HS-5 (cell line): ENCODE data around the gene RPL15.
"Not testable (repeated sequence)": the region's sequence is repeated elsewhere in the genome, so short reads cannot be mapped to it uniquely, and the experiment has no call there.

Source experiments
- DNase-seq: peaks from one replicate; pipeline ENCODE4 v3.0.0-alpha.2; 2012; ENCODE audit warnings: low read depth

RPL15 gene

DNA sequence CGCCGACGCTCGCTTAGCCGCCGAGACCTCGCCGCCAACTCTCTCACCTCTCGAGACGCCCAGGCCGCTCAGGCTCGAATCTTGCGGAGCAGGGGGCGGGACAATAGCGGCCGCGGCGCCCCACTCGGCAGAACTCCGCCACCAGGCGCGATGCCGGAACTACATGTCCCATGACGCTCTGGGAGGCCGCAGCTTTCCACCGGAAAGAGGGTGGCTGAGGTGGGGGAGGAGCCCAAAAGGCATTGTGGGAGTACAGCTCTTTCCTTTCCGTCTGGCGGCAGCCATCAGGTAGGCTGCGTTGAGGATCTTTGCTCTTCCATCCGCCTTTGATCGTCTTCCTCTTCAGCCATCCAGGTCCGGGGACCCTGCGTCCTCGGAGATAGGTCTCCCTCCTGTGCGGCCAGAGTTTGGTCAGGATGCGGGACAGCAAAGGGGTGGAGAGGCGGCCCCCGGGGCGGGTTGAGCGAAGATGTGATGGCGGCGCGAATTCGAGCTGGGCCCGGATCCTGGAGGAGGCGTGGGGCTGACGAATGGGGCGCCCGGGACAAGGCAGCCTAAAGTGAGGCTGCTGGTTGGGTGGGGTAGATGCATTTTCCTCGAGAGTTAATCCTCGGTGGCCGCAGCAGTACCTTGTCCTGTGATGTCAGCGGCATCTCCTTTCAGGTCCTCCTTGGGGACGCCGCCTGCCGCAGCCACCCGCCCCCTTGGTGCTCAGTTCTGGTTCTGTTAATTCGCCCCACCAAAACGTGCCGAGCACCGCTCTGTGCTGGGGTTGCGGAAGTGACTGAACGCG, at the start of gene RPL15, which contains the start of gene NKIRAS1:
RPL15 (plus strand) TSS at position 247 of the 793 bp plus-strand sequence. CDS start 728 bp downstream, outside the sequence.
NKIRAS1 (minus strand) TSS at position 105 of the 793 bp plus-strand sequence. CDS start 6,086 bp downstream, outside the sequence.
- DNase-seq = peak; percentile 84

DNA sequence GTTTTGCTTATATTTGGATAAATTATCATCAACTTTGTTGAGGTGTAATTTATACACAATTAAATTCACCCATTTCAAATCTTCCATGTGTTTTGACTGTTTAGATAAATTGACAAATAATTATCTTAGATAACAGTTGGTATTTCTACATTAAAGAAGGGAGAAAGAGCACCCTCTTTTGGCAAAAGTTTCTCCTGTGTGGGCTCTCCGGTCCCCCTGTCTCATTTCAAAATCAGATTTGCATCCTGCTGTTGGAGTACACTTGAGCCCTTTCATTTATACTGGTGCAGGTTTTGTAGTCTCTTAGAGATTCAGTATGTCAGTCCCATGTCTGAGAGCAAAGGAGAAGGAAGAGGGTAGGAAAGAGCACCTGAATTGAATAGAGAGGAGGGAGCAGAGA, 49.5 kb upstream of the RPL15 start:
- no peak for DNase-seq

DNA sequence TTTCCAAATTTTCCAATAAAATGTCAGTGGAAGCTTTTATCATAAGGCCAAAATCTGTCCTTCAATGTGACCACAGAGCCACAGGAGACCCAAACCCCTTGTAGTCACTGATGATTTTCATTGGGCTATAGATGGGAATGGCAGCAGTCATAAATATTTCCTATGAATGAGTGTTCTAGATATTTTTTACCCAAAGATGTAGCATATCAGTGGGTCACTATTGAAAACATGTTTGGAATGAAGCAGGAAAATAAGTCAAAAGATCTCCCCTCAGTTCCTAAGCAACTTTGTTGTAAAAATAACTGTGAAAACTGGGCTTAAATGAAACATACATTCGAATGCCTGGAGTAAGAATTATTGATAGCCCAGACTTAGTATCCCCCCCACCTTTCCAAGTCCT, 49.1 kb upstream of the RPL15 start:
- DNase-seq = no peak

DNA sequence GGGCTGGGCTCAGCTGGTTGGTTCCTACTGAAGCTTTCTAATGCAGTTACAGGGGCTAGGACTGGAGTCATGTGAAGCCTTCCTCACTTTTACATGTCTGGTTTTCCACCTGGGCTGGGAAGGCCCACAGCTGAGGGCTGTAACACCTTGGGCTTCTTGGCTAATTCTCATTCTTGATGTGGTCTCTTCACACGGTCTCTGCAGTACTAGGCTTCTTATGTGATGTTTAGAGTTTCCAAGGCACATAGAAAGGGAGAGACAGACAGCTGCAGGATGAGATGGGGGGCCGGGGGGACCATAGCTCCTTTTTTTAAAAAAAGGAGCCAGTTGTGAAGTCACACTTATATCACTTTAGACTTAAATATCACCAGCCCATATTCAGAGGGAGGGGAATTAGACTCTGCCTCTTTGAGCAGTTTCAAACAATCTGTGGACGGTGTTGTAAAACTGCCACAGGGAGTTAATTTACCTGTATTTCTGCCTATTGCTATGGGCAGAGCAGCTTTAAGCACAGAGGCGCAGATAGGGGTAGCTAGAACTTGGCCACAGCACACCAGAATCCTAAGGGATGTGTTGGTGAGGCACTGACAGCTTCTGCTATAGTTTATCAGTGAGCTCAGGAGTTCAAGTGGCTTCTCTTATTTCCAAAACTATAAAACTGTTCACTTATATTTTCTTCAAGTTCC, 46.8 kb upstream of the RPL15 start:
- no peak for DNase-seq

DNA sequence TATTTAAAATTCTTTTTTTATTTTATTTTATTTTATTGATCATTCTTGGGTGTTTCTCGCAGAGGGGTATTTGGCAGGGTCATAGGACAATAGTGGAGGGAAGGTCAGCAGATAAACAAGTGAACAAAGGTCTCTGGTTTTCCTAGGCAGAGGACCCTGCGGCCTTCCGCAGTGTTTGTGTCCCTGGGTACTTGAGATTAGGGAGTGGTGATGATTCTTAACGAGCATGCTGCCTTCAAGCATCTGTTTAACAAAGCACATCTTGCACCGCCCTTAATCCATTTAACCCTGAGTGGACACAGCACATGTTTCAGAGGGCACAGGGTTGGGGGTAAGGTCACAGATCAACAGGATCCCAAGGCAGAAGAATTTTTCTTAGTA, 46.3 kb upstream of the RPL15 start:
- not testable (repeated sequence) for DNase-seq

DNA sequence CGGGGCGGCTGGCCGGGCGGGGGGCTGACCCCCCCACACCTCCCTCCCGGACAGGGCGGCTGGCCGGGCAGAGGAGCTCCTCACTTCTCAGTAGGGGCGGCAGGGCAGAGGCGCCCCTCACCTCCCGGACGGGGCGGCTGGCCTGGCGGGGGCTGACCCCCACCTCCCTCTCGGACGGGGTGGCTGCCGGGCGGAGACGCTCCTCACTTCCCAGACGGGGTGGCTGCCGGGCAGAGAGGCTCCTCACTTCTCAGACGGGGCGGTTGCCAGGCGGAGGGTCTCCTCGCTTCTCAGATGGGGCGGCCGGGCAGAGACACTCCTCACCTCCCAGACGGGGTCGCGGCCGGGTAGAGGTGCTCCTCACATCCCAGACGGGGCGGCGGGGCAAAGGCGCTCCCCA, 45.6 kb upstream of the RPL15 start:
- not testable (repeated sequence) for DNase-seq

DNA sequence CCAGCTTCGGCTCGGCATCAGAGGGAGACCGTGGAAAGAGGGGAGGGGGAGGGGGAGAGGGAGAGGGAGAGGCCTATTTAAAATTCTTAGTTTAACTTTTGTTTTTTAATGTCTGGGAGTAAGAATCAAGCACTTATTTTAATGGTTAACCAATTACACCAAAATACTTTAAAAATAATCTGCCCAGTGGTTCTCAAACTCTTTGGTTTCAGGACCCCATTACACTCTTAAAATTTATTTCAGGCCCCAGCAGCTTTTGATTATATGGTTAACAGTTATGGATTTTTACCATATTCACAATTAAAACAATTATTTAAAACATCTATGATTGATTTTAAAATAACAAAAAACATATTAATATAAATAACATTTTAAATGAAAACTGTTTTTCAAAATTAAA, 44.6 kb upstream of the RPL15 start:
- DNase-seq = no peak

DNA sequence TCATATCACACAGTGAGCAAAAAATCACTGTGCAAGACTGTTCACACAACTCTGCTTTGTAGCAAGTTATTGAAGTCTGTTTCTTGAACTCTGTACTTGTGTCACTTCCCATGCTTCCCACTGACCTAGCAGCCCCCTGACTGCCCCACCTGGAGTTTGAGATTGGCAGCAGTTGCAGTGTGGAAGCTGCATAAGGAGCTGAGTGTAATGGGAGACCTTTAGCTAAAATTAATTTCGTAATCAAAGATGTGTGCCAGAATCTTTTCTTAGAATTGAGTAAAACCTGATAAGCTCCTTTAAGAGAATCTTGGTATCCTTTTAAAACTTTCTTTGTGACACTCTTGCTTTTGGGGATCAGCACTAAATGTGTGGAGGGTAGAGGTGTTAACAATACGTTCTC, 43.0 kb upstream of the RPL15 start:
- DNase-seq = no peak

DNA sequence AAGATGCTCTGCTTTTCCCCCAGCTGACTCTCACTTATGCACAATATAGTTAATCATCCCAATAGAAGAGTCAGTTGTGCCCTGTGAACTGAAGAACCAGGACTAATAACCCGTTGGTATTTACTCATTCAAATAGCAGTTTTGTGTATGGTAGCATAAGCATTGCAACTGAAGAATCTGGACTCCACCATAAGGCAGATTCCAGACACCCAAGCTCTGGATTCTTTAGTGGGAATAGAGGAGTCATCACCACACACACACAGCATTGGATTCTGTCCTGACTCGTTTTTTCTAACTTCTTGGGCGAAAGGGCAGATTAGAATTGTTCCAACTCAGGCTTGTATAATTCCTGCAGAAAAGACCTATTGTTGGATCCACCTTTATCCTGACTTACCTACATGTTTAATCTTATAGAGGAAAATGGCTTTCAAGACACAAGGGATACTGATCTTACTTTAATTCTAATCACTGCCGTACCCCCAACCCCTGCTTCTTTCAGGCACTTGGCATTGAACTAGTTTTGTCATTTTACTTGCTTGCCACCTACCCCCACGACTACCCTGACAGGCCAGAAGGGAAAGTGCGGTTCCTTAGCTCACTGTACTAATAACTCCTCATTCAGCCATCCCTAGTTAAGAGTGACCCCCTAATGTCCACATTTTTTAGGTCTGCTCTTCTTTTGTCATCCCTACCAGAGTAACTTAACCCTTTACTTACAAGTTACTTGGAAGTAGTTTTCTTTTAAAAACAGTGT, 42.4 kb upstream of the RPL15 start:
- DNase-seq = no peak

DNA sequence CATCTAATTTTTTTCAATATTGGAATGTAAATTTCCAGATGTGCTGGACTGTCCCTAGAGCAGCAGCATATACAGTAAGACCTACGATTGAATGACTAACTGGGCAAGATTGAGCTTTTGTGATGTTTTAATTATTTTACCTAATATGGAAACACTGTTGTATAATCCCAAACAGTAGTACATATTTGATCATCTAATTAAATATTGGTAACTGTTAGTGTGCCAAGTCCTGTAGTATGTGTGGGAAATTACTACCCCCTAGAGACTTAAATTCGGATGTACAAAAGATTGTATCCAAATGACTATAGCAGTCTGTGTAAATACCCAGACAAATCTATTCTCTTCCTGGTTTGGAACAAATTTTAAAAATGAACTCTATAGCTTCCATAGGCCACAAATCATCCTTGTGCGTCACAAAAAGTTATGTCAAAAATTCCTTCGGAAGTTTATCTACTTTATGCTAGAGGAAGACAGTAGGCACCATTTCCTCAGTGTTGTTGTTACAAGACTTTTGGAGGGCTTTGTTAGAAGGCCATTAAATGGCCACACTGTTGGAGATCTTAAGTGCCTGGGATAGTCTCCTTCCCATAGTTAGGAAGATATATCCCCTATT, 41.7 kb upstream of the RPL15 start:
- DNase-seq = no peak

DNA sequence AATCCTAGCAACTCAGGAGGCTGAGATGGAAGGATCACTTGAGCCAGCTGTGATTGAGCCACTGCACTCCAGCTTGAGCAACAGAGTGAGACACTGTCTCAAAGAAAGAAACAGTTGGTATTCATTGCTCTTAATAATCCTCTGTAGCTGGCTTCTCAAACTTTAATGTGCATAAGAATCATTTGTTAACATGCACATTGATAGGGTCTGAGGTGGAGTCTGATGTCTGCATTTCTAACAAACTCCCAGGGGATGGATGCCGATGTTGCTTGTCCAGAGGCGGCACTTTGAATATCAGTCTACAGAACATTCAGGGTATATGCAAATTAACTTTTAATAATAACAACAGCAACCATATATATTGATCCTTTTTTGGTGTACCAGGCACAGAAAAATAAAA, 40.0 kb upstream of the RPL15 start:
- no peak for DNase-seq

DNA sequence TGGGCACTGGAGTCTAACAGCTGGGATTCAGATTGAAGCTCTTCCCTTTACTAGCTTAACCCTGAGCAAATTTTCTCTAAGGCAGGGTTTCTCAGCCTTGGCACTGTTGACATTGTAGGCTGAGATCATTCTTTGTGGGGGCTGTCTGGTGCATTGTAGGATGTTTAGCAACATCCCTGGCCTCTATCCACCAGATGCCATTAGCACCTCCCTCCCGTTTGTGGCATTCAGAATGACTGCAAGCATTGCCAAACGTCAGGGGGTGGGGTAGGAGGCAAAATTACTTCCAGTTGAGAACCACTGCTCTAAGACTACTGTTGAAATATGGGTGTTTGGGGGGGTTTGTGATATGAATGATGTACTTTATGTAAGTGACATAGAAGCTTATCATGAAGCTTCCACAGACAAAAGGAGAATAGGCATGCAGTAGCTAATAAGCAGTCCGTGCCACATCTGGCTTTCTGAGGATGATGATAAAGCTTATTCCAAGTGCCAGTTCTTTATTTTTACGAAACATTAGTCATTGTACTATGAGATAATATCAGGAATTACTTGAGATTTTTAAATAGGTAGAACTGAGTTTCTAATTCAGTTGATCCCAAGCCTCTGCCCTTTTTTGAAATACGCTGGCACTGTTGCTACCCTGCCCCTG, 39.5 kb upstream of the RPL15 start:
- DNase-seq = peak; percentile 87

DNA sequence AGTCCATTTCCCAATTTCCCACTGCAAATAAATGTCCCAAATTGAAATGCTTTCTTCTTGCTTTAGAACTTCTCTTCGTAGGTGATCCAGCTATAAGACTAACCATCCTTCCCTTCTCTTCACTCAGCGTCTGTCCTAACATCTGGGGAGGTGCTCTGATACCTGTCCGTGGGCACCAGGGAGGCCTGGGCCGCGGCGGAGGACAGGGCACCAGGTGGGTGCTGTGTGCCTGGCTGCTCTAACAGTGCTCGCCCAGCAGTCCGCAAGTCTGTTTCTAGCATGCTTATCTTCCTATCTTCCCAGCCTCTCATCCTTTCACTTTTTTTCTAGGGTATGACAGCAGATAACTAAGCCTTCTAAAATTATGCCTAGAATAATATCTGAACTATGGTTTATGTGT, 37.4 kb upstream of the RPL15 start:
- no peak for DNase-seq

DNA sequence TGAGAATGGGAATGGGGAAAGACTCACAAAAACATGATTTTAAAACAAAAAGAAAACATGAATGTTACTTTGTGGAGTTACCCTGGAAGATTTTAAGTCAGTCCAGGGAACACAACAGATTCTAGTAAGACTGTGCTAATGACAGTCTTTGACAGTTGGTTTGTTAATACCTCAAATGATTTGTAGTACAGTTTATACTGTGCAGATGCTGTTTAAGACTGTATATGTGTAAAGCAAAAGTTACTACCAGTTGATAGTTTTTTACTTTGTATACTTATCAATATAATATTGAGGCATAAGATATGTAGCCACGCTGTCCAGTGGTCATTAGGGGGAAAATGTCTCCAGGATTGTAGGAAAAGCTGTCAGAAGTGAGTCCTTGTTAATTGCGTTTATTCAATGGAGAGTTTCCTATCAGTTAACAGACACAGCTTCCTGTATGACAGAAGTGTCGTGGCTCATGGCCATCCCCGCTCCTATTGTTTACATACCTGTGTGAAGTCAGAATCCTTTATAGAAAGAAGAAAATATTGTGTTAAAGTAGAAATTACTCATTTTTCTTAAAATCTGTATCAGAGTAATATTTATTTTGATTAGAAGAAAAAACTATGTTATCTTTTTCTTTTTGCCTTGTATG, 36.1 kb upstream of the RPL15 start:
- no peak for DNase-seq

DNA sequence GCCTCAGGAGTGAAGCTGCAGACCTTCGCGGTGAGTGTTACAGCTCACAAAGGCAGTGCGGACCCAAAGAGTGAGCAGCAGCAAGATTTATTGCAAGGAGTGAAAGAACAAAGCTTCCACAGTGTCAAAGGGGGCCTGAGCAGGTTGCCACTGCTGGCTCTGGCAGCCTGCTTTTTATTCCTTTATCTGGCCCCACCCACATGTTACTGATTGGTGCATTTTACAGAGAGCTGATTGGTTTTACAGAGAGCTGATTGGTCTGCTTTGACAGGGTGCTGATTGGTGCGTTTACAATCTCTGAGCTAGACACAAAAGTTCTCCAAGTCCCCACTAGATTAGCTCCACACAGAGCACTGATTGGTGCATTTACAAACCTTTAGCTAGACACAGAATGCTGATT, 34.9 kb upstream of the RPL15 start:
- not testable (repeated sequence) for DNase-seq

DNA sequence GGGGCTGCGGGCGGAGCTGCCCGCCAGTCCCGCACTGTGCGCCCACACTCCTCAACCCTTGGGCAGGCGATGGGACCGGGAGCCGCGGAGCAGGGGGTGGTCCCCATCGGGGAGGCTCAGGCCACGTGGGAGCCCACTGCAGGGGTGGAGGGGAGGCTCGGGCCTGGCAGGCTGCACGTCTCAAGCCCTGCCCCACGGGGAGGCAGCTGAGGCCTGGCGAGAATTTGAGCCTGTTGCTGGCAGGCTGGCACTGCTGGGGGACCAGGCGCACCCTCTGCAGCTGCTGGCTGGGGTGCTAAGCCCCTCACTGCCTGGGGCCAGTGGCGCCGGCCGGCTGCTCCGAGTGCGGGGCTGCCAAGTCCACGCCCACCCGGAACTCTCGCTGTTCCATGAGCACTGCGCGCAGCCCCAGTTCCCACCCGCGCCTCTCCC, 34.4 kb upstream of the RPL15 start:
- DNase-seq = no peak

DNA sequence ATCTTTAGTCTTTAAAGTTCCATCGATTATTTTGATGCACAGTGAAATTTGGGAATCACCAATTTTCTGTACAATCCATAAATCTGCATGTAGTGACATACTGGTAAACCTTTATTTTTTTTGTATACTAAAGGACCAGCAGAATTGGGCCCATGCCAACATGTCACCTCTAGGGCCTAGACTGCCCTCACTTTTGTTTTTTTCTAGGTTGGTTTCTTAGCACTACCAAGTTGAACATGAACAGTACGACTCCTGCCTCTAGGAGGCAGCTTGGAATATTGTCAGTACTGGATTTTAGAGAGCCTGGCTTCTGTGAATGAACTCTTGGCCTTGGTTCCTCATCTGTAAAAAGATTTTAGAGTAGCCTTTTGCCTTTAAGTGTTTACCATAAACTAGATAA, 32.5 kb upstream of the RPL15 start:
- DNase-seq = no peak

DNA sequence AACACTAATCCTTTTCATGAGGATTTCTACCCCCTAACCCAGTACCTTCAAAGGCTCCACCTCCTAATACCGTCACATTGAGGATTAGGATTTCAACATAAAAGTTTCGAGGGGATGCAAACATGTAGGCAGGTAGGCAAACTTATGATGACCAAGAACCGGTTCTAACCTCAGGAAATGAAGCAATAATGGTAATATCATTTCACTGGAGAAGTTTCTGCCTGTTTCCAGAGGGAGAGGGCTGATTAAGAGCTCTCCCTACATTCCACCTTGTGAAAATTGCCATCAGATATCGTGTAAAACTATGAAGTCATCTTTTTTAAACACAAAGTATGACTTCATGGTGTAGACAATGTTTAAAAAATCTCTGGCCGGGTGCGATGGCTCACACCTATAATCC, 31.7 kb upstream of the RPL15 start:
- no peak for DNase-seq

DNA sequence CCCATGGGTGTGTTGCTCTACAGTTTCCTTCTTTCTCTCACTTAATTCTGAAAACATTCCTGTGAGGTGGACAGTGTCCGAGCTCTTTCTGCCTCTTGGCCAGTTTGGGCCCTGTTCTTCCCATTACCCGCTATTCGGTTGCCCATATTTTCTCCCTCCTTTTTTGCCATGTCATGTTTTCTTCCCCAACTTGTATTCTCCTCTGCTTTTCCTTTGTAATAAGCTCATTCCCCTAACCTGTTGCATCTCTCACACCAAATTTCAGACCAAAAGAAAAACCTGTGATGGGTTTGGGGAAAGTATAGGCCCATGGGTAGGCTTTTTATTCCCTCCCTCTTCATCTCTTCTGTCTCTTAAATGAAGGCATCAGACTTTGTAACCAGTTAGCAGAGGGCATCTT, 30.6 kb upstream of the RPL15 start:
- no peak for DNase-seq

DNA sequence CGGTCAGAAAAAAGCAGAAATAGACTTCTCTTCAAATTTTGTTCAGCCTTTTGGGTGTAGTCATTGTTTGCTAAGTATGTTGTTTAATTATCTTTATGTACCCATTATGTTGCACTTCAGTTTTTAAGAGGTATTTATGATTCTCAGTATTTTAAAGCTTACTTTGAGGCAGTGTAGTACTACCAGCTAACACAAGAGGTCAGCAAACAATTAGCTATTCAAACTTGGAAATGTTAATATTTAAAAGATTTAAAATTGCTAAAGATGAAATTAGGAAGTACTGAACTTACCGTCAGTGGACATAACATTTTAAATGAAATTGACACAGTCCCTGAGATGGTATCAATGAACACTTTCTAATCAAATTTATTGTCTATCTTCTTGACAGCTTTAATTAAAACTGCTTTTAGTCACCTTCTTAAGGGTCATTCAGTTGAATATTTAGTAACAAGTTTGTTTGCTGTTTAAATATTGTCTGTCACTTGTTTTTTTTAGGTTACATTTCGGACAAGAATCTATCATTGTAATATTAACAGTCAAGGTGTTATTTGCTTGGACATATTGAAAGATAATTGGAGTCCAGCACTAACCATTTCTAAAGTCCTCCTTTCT, 28.2 kb upstream of the RPL15 start:
- DNase-seq = no peak

DNA sequence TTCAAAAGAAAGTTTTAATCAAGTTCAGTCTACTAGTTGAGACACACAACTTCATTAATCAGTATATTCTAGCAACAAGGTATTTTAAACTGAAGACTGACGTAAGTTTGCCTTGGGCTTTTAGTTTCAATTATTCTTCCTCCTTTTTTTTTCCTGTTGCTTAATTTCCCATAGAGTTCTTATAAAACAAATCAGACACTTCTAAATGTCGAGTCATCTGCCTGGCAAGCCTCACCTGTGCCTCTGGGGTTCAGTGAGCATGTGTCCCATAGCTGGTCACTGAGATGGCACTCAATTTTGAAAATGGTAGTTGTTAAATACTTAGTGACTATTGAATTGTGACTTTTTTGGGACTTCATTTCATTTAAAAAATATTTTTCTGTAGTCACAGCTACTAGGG, 27.5 kb upstream of the RPL15 start:
- DNase-seq = no peak
